Testis (tissue), 2 donors: ENCODE results near the gene NLRP6.

Source experiments
- POLR2A ChIP-seq: fragments of 450-650 bp; IDR thresholded peaks from one replicate; pipeline ENCODE4 v1.6.1; 2017; ENCODE audit warnings: antibody characterized with exemption, mild to moderate bottlenecking, moderate library complexity
- TF ChIP-seq, protein P1 (sequence below), 3 experiments: fragments of 450-650 bp in 2 of 3; fragments of 200-600 bp in 1 of 3; sonication (generic) in 1 of 3; IDR thresholded peaks; one replicate each; pipeline ENCODE4 v1.5.1; 2016 to 2019; ENCODE audit warnings: antibody characterized with exemption in 3 of 3, mild to moderate bottlenecking in 2 of 3, moderate library complexity in 1 of 3

DNA sequence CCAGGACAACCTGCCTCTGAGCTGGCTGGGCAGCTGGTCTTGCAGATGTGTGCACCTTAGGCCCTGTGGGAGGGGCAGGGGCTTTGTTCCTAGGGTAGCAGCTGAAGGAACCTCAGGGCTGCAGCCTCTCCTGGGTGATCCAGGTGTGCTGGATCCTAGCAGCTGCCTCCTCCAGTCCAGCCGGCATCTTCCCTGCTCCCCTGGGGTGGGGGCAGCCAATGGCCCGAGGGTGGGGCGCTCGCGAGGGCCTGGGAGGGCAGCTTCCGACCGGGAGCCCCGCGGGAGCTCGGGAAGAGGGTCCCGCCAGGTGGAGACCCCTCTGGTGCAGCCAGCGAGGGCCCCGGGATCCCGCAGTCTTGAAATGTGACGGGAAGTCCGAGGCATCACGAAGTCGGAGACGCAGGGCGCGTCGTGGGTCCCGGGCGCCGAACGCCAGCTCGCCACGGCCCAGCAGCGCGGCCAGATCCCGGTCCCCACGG, 37.3 kb downstream of the NLRP6 start:
- no peak for TF ChIP-seq POLR2A
- TF ChIP-seq, protein P1, sequence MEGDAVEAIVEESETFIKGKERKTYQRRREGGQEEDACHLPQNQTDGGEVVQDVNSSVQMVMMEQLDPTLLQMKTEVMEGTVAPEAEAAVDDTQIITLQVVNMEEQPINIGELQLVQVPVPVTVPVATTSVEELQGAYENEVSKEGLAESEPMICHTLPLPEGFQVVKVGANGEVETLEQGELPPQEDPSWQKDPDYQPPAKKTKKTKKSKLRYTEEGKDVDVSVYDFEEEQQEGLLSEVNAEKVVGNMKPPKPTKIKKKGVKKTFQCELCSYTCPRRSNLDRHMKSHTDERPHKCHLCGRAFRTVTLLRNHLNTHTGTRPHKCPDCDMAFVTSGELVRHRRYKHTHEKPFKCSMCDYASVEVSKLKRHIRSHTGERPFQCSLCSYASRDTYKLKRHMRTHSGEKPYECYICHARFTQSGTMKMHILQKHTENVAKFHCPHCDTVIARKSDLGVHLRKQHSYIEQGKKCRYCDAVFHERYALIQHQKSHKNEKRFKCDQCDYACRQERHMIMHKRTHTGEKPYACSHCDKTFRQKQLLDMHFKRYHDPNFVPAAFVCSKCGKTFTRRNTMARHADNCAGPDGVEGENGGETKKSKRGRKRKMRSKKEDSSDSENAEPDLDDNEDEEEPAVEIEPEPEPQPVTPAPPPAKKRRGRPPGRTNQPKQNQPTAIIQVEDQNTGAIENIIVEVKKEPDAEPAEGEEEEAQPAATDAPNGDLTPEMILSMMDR (IDR thresholded peaks at IDR 0.05) = no peak
